GM21381 (cell line): Measurements from ENCODE around the gene SLC34A3.

Experiments used
- ATAC-seq: cut with Tn5 transposase; IDR thresholded peaks from one replicate; pipeline ENCODE4 v1.9.1; 2021; ENCODE audit warnings: mild to moderate bottlenecking, moderate library complexity; ENCODE audit not compliant: unreplicated experiment

SLC34A3 gene

DNA sequence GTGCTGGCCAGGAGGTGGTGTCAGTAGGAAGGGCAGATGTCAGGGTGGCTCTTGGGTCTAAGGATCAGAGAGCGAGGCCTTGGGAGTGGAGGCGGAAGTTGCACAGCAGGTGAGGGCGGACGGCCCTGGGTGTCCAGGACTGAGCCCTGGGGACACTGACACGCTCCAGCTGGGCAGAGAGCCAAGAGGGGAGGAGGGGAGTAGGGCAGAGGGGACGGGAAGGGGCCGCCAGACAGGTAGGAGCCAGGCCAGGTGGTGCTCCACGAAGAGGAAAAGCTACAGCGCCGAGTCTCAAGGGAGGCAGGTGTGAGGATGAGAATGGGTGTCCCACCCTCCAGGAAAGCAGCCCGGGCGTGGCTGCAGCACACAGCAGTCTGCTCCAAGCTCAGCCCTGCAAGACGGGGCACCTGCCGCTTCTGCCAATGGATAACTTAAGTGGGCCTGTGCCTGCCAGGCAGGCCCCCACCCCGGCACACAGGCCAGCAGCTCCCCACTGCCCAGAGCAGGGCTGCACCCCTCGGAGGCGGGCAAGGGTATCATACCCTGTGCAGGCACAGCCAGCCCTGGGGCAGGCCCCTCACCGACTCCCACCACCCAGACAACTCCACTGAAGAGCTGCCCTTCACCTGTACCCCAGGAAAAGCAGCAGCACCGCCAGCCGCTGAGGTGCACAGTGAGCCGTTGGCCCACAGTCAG lies 35.0 kb upstream of the SLC34A3 start:
- no peak for ATAC-seq

GRCh38 chr9:137198051-137198901 lies 32.4 kb upstream of the SLC34A3 start:
- ATAC-seq: no peak

DNA sequence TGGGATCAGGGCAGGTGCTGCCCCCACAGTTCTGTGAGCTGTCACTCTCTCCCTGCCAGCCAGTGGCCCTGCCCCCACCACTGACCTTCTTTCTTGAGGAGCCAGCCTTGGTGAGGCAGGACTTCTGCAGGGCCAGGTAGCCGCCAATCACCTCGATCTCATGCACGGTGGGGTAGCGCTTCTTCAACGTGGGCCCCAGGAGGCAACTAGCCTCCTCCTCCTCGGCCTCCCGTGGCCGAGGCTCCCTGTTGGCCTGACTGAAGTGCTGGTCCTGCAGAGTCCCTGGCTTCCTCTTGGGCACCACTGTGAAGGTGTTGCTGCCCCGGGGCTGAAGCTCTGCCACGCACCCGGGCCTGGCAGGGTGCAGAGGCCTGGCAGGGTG lies 31.8 kb upstream of the SLC34A3 start:
- ATAC-seq: no peak

DNA sequence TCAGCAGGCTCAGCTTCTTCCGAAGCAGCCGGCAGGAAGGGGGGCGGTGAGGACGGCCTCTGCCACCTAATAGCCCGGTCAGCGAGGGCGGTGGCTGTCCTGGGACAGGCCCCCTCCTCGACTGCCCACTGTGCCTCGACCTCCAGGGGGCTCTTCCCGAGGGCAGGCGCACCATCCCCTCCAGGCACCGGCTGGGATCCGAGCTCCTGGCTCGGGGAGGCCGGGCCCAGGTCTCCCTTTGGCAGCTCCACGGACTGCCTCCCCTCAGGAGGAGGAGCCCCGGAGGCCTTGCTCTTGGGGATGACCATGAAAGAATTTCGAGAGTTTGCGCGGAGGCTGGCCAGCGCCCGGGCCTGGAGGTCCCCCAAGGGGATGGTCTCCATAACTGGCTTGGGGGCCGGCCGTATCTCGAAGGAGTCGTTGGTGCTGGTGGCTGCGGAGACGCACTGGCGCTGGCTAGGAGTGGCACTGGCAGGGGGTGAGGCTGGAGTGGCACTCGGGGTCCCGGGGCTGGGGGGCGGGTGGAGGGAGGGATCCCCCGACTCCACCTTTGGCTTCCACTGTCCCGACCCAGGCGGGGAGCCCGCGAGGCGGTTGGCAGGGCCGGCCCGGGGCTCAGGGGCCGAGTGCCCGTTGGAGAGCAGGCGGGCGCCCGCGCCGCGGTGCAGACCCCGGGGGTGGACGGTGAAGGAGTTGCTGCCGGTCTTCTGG lies 31.1 kb upstream of the SLC34A3 start:
- ATAC-seq: no peak

GRCh38 chr9:137200311-137201204 lies 30.1 kb upstream of the SLC34A3 start, which contains the start of gene TPRN:
Gene TPRN (minus strand): TSS chr9:137200741. CDS start chr9:137200711, 30 bp downstream.
- peak; percentile 84 for ATAC-seq

DNA sequence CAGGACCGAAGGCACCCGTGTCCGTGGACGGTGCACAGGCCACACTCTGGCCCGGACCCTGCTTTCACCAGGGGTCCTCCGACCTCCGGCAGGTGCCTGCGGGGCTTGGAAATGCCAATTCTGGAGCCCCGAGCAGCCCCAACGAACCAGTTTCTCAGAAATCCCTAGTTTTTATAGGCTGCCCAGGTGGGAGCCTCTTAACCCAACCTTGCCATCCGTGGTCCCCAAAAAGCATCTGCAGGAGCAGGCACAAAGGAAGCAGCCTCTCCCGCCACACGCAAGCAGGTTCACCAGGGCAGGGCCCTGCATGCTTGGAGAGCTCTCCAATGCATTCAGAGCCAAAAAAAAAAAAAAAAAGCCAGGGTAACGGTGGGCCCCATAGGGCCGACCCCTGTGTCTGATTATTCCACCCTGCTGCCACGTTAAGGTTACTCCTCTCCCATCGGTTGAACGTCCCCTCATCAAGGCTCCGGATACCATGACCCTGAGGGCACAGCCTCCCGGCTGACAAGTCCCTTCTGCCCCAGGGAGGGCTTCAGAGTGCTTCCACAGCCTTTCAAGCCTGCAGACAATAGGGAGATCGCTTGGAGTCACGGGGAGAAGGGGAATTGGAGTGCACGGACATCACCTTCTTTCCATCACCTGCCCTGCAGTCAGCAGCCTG lies 29.4 kb upstream of the SLC34A3 start:
- no peak for ATAC-seq

DNA sequence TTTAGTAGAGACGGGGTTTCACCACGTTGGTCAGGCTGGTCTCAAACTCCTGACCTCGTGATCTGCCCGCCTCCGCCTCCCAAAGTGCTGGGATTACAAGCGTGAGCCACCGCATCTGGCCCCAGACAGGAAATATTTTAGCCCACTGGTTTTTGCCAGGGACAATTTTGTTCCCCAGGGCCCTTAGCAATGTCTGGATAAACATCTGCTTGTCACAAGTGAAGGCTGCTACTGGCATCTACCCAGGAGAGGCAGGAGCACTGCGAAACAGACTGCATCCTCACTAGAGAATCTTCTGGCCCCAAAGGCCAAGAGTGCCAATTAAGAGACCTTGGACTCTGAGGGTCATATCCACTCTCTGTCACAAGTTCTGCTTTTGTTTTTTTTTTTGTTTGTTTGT lies 27.7 kb upstream of the SLC34A3 start:
- no peak for ATAC-seq

DNA sequence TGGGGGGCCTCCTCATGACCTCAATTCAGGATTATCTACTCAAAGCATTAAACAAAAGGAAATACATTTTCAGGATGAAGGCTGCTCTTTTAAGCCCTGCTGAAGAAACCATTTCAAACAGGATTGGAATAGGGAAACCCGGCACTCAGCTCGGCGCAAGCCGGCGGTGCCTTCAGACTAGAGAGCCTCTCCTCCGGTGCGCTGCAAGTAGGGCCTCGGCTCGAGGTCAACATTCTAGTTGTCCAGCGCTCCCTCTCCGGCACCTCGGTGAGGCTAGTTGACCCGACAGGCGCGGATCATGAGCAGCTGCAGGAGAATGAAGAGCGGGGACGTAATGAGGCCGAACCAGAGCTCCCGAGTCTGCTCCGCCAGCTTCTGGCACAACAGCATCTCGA lies 26.0 kb upstream of the SLC34A3 start:
- no peak for ATAC-seq

DNA sequence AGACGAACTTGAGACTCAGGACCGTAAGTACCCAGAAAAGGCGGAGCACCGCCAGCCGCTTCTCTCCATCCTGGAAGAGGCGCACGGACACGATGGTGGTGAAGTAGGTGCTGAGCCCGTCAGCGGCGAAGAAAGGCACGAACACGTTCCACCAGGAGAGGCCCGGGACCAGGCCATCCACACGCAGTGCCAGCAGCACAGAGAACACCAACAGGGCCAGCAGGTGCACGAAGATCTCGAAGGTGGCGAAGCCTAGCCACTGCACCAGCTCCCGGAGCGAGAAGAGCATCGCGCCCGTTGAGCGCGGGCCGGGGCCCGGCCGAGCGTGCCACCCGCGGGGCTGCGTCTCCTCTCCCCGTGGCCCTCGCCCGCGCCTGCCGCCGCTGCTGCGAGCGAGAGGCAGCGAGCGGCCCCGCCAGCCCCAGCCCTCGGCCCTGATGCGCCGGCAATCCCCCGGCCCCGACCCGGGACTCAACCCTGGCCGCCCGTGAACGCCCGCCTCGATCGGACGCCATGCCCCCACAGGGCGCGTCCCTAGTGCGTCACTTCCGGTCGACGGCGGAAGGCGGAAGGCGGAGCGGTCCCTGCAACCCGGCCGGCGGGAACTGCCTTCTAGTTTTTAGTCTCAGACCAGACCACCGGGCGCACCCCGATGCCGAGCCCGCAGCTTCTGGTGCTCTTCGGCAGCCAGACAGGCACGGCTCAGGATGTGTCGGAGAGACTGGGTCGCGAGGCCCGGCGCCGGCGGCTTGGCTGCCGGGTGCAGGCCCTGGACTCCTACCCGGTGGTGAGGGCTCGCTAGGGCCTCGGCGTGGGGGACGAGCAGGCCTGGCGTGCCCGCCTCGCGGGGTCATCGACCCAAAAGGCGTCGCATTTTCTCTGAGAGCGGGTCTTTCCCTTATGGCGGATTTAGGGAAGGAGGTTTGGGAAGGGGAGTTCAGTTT lies 25.3 kb upstream of the SLC34A3 start, which contains the start of the genes NDOR1 and TMEM203:
TSS of gene NDOR1 (plus strand) at position 575 of the 944 bp plus-strand sequence. CDS start at position 653, 78 bp downstream.
TSS of gene TMEM203 (minus strand) at position 523 of the 944 bp plus-strand sequence. CDS start at position 289, 234 bp downstream.
- no peak for ATAC-seq

DNA sequence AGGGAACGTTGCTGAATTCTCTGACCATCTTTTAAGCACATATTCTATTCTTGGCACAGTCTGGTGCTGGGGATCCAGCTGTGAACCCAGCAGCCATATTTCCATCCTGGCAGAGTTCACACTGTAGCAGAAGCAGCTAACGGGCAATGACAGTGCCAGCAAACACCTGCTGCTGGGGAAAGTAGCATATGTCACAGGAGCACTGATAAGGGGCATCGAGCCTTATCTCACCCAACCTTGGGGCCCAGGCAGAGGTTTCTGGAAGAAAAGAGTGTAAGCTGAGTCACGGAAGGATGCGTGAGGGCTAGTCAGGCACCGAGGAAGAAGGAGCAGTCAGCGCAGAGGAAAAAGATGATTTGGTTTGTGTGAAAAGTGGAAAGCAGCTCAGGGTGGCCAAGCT lies 24.1 kb upstream of the SLC34A3 start:
- ATAC-seq: no peak

- no peak for ATAC-seq
Measured at GRCh38 chr9:137211532-137211931, 19.2 kb upstream of the SLC34A3 start.

GRCh38 chr9:137212520-137212919 lies 18.2 kb upstream of the SLC34A3 start:
- ATAC-seq: no peak

GRCh38 chr9:137213160-137214060 lies 17.3 kb upstream of the SLC34A3 start:
- ATAC-seq: no peak

GRCh38 chr9:137214620-137215019 lies 16.1 kb upstream of the SLC34A3 start:
- ATAC-seq: no peak

- no peak for ATAC-seq
Measured at GRCh38 chr9:137215196-137215986, 15.3 kb upstream of the SLC34A3 start.

DNA sequence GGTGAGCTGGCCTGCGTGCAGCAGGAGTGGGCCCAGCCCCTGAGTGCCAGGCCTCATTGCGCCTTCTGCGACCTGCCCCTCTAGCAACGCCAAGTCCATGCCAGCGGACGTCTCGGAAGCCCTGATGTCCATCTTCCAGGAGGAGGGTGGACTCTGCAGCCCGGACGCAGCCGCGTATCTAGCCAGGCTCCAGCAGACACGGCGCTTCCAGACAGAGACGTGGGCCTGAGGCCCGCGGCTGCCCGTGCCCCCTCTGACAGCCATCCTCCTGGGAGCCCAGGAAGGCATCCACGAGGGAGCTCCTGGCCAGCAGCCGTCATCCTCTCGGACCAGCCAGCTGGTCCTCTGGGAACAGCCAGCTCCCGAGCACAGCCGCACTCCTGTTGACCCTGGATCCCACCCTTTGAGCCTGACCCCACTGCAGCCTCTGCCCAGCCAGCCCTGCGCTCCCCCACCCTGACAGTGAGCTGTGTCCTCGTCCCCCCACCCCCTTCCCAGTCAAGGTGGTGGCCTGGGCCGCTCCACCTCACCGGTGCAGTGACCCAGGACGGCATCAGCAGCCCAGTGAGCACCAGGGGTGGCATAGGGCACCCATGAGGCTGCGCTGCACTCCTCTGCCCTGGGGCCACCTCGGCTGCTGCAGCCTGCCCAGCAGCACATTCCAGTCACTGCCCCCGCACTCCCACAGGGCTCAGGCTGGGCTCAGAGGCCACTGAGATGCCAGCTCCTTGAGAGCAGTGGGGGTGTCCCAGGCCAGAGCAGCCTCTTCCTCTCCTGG lies 14.3 kb upstream of the SLC34A3 start:
- no peak for ATAC-seq
